Measurements from ENCODE around the gene NR6A1. TPM values are rescaled to one million over a fixed set of nuclear protein-coding genes. Genes with fewer than 3 reads are reported as not detected.

NR6A1 gene
- polyA plus RNA-seq, 2 of the 4 experiments (the other 2 are of a cell fraction) = 1.7 to 3.3 TPM

DNA sequence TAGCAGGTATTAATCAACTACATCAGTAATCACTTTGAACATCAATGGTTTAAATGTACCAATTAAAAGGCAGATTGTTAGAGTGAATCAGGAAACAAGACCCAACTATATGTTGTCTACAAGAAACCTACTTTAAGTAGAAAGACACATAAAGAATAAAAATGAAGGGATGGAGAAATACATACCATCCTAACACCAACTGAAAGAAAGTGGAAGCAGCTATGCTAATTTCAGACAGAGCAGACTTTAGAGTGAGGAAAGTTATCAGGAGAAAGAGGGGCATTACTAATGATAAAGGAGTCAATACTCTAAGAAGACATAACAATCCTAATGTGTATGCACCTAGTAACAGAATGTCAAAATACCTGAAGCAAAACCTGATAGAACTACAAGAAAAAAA is 125.8 kb downstream of the NR6A1 start:
- no peak overlapping the region for H3K4me3 ChIP-seq
- ChIA-PET POLR2A (no interaction called here), CTCF (interaction anchor here (2.2 to 2.4 kb wide), 2 partner anchors 10 to 93 kb away, joined by 5 to 8 read pairs; no protein-coding TSS in a partner anchor)
- no peak overlapping the region for H3K4me2 ChIP-seq
- TF ChIP-seq CBX2 (IDR thresholded peaks at IDR 0.05; ENCODE audit: borderline replicate concordance, low read depth) (no peak), PHF8 (IDR thresholded peaks at IDR 0.05; ENCODE audit: borderline replicate concordance, low read depth) (no peak)
- TF ChIP-seq, protein P1, sequence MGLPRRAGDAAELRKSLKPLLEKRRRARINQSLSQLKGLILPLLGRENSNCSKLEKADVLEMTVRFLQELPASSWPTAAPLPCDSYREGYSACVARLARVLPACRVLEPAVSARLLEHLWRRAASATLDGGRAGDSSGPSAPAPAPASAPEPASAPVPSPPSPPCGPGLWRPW (IDR thresholded peaks at IDR 0.05) = no peak
- TF ChIP-seq, protein P2, sequence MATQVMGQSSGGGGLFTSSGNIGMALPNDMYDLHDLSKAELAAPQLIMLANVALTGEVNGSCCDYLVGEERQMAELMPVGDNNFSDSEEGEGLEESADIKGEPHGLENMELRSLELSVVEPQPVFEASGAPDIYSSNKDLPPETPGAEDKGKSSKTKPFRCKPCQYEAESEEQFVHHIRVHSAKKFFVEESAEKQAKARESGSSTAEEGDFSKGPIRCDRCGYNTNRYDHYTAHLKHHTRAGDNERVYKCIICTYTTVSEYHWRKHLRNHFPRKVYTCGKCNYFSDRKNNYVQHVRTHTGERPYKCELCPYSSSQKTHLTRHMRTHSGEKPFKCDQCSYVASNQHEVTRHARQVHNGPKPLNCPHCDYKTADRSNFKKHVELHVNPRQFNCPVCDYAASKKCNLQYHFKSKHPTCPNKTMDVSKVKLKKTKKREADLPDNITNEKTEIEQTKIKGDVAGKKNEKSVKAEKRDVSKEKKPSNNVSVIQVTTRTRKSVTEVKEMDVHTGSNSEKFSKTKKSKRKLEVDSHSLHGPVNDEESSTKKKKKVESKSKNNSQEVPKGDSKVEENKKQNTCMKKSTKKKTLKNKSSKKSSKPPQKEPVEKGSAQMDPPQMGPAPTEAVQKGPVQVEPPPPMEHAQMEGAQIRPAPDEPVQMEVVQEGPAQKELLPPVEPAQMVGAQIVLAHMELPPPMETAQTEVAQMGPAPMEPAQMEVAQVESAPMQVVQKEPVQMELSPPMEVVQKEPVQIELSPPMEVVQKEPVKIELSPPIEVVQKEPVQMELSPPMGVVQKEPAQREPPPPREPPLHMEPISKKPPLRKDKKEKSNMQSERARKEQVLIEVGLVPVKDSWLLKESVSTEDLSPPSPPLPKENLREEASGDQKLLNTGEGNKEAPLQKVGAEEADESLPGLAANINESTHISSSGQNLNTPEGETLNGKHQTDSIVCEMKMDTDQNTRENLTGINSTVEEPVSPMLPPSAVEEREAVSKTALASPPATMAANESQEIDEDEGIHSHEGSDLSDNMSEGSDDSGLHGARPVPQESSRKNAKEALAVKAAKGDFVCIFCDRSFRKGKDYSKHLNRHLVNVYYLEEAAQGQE (IDR thresholded peaks at IDR 0.05) = no peak
- H3K27ac ChIP-seq = no peak overlapping the region
- no peaks in the 10 kb centered on the region for H3K9me3 ChIP-seq
- ATAC-seq (no peak), FAIRE-seq (no peak), DNase-seq (ENCODE audit: low read depth in 1 of 2, low spot score in 1 of 2) (no peak)
- H3K4me1 ChIP-seq = no peaks in the 10 kb centered on the region

DNA sequence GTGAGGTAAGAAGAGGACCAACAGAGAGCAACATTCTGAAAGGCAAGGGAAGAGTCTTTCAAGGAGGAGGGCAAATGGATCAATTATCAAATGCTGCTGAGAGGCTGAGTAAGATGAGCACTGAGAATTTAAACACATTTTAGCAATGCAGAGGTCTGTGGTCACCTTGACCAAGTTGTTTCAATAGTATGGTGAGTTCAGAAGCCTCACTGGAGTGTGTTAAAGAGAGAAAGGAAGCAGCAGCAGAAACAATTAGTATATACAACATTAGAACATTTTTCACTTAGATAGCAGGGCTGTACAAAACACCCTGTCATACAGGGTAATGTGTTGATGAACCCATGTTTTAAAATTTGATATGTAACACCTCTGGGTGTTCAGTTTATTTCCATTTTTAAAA is 131.5 kb downstream of the NR6A1 start:
- no peak overlapping the region for H3K27ac ChIP-seq
- FAIRE-seq (no peak), ATAC-seq (no peak), DNase-seq (ENCODE audit: low read depth in 1 of 2, low spot score in 1 of 2) (no peak)
- no peak overlapping the region for H3K4me2 ChIP-seq
- TF ChIP-seq EP300 (IDR thresholded peaks at IDR 0.05) (no peak), BHLHE40 (IDR thresholded peaks at IDR 0.05; ENCODE audit: low read depth, low read length) (no peak), HOXB5 (CRISPR knock-in tag; IDR thresholded peaks at IDR 0.05) (no peak), CHD2 (IDR thresholded peaks at IDR 0.05; ENCODE audit: low read length, partially characterized antibody) (no peak), FOSL2 (IDR thresholded peaks at IDR 0.05) (no peak), FOSL2 (CRISPR knock-in tag; IDR thresholded peaks at IDR 0.05) (no peak), ZFP36 (IDR thresholded peaks at IDR 0.05; ENCODE audit: borderline replicate concordance, partially characterized antibody) (no peak), NR3C1 (IDR thresholded peaks at IDR 0.05) (no peak), KDM1A (IDR thresholded peaks at IDR 0.05; ENCODE audit: low read depth) (no peak), TFCP2L1 (CRISPR knock-in tag; IDR thresholded peaks at IDR 0.05) (no peak), TP53 (CRISPR knock-in tag; IDR thresholded peaks at IDR 0.05) (no peak)
- TF ChIP-seq, protein P1 (IDR thresholded peaks at IDR 0.05) = no peak
- no peak overlapping the region for H3K4me3 ChIP-seq
- CTCF ChIA-PET = interaction anchor here (0.6 to 3.7 kb wide), 10 partner anchors 10 to 527 kb away, joined by 3 to 24 read pairs (median 4); no protein-coding TSS in a partner anchor
- no peaks in the 10 kb centered on the region for H3K9me3 ChIP-seq
- H3K4me1 ChIP-seq = no peaks in the 10 kb centered on the region
- POLR2A ChIA-PET = no interaction called here

DNA sequence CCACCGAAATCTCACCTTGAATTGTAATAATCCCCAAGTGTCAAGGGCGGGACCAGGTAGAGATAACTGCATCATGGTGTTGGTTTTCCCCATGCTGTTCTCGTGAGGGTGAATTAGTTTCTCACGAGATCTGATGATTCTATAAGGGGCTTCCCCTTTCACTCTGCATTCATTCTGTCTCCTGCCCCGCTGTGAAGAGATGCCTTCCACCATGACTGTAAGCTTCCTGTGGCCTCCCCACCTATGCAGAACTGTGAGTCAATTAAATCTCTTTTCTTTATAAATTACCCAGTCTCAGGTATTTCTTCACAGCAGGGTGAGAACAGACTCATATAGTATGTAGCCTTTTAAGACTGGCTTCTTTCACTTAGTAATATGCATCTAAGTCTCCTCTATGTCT is 135.8 kb downstream of the NR6A1 start:
- ATAC-seq (no peak), DNase-seq (ENCODE audit: low read depth in 1 of 2, low spot score in 1 of 2) (no peak), FAIRE-seq (no peak)
- TF ChIP-seq, protein P3, sequence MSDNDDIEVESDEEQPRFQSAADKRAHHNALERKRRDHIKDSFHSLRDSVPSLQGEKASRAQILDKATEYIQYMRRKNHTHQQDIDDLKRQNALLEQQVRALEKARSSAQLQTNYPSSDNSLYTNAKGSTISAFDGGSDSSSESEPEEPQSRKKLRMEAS (IDR thresholded peaks at IDR 0.05) = no peak
- TF ChIP-seq, protein P4, sequence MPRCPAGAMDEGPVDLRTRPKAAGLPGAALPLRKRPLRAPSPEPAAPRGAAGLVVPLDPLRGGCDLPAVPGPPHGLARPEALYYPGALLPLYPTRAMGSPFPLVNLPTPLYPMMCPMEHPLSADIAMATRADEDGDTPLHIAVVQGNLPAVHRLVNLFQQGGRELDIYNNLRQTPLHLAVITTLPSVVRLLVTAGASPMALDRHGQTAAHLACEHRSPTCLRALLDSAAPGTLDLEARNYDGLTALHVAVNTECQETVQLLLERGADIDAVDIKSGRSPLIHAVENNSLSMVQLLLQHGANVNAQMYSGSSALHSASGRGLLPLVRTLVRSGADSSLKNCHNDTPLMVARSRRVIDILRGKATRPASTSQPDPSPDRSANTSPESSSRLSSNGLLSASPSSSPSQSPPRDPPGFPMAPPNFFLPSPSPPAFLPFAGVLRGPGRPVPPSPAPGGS (IDR thresholded peaks at IDR 0.05) = no peak
- TF ChIP-seq, protein P2 (IDR thresholded peaks at IDR 0.05) = no peak
- no peaks in the 10 kb centered on the region for H3K9me3 ChIP-seq
- CTCF ChIA-PET = interaction anchor here (1.2 to 1.8 kb wide), 3 partner anchors 11 to 76 kb away, joined by 3 to 7 read pairs (median 5); no protein-coding TSS in a partner anchor
- H3K4me2 ChIP-seq = no peak overlapping the region
- H3K4me1 ChIP-seq = no peaks in the 10 kb centered on the region
- no peak overlapping the region for H3K27ac ChIP-seq
- no peak overlapping the region for H3K4me3 ChIP-seq
- WGBS (ENCODE audit: missing lambda C conversion rate) = 87% methylated on average over 5 of the region's 5 CpGs
- POLR2A ChIA-PET = no interaction called here

All from A549 (cell line).